IPS-18a (cell line): ENCODE measurements around the gene SPAG16.

Experiments
- H3K27ac ChIP-seq: one replicate; pipeline ENCODE4 v1.5.1; 2013; ENCODE audit warnings: low read length
- H3K27me3 ChIP-seq: one replicate; pipeline ENCODE4 v1.6.1; 2013; ENCODE audit warnings: mild to moderate bottlenecking, low read length; ENCODE audit not compliant: control insufficient read depth, insufficient read depth
- H3K36me3 ChIP-seq: one replicate; pipeline ENCODE4 v1.6.1; 2013; ENCODE audit warnings: low read depth, low read length; ENCODE audit not compliant: control insufficient read depth
- H3K4me1 ChIP-seq: one replicate; pipeline ENCODE4 v1.6.1; 2013; ENCODE audit warnings: low read depth, low read length; ENCODE audit not compliant: control insufficient read depth
- H3K4me3 ChIP-seq: one replicate; pipeline ENCODE4 v1.5.1; 2013; ENCODE audit warnings: low read length
- H3K9ac ChIP-seq: one replicate; pipeline ENCODE4 v1.6.1; 2013; ENCODE audit warnings: mild to moderate bottlenecking, low read length, moderate library complexity
- H3K9me3 ChIP-seq: one replicate; pipeline ENCODE4 v1.6.1; 2013; ENCODE audit warnings: low read depth, low read length; ENCODE audit not compliant: control insufficient read depth

The SPAG16 gene

GRCh38 chr2:214193943-214194342, 909.7 kb downstream of the SPAG16 start:
- Histone ChIP-seq H3K27me3 (no peaks in the 10 kb centered on the region), H3K27ac (no peak overlapping the region), H3K9me3 (no peaks in the 10 kb centered on the region), H3K9ac (no peak overlapping the region), H3K4me3 (no peak overlapping the region), H3K4me1 (peaks cover 11% of the 10 kb centered on the region), H3K36me3 (no peaks in the 10 kb centered on the region)

GRCh38 chr2:214196260-214196659, 912.0 kb downstream of the SPAG16 start:
- H3K4me1 ChIP-seq = no peaks in the 10 kb centered on the region
- H3K36me3 ChIP-seq = no peaks in the 10 kb centered on the region
- H3K27me3 ChIP-seq = no peaks in the 10 kb centered on the region
- H3K4me3 ChIP-seq = no peak overlapping the region
- no peak overlapping the region for H3K9ac ChIP-seq
- H3K9me3 ChIP-seq = no peaks in the 10 kb centered on the region
- no peak overlapping the region for H3K27ac ChIP-seq

- Histone ChIP-seq H3K4me3 (no peak overlapping the region), H3K9ac (no peak overlapping the region), H3K27ac (no peak overlapping the region), H3K27me3 (no peaks in the 10 kb centered on the region), H3K4me1 (no peaks in the 10 kb centered on the region), H3K9me3 (no peaks in the 10 kb centered on the region), H3K36me3 (no peaks in the 10 kb centered on the region)
These were observed 917.6 kb downstream of the SPAG16 start for GRCh38 chr2:214201892-214202291.

GRCh38 chr2:214203214-214203613, 919.0 kb downstream of the SPAG16 start:
- H3K27me3 ChIP-seq = no peaks in the 10 kb centered on the region
- H3K4me3 ChIP-seq = no peak overlapping the region
- H3K27ac ChIP-seq = no peak overlapping the region
- H3K9ac ChIP-seq = no peak overlapping the region
- H3K9me3 ChIP-seq = no peaks in the 10 kb centered on the region
- H3K36me3 ChIP-seq = no peaks in the 10 kb centered on the region
- H3K4me1 ChIP-seq = no peaks in the 10 kb centered on the region

GRCh38 chr2:214203744-214204289, 919.6 kb downstream of the SPAG16 start:
- H3K27ac ChIP-seq = no peak overlapping the region
- no peak overlapping the region for H3K9ac ChIP-seq
- no peaks in the 10 kb centered on the region for H3K9me3 ChIP-seq
- H3K27me3 ChIP-seq = no peaks in the 10 kb centered on the region
- H3K36me3 ChIP-seq = no peaks in the 10 kb centered on the region
- H3K4me1 ChIP-seq = no peaks in the 10 kb centered on the region
- H3K4me3 ChIP-seq = no peak overlapping the region

GRCh38 chr2:214215107-214215506, 930.8 kb downstream of the SPAG16 start:
- H3K4me1 ChIP-seq = peaks cover 7% of the 10 kb centered on the region

GRCh38 chr2:214217136-214217535, 932.9 kb downstream of the SPAG16 start:
- Histone ChIP-seq H3K4me3 (no peak overlapping the region), H3K9ac (no peak overlapping the region), H3K27ac (no peak overlapping the region), H3K4me1 (peaks cover 7% of the 10 kb centered on the region), H3K9me3 (no peaks in the 10 kb centered on the region), H3K27me3 (no peaks in the 10 kb centered on the region), H3K36me3 (no peaks in the 10 kb centered on the region)

More at GRCh38 chr2:214215107-214215506, 930.8 kb downstream of the SPAG16 start:
- no peak overlapping the region for H3K9ac ChIP-seq
- no peaks in the 10 kb centered on the region for H3K36me3 ChIP-seq
- H3K27ac ChIP-seq = no peak overlapping the region
- no peaks in the 10 kb centered on the region for H3K27me3 ChIP-seq
- no peaks in the 10 kb centered on the region for H3K9me3 ChIP-seq
- no peak overlapping the region for H3K4me3 ChIP-seq

GRCh38 chr2:214217599-214217998, 933.3 kb downstream of the SPAG16 start:
- H3K9ac ChIP-seq = no peak overlapping the region
- H3K36me3 ChIP-seq = no peaks in the 10 kb centered on the region
- peaks cover 7% of the 10 kb centered on the region for H3K4me1 ChIP-seq
- H3K27me3 ChIP-seq = no peaks in the 10 kb centered on the region
- no peak overlapping the region for H3K4me3 ChIP-seq
- H3K9me3 ChIP-seq = no peaks in the 10 kb centered on the region
- H3K27ac ChIP-seq = no peak overlapping the region

GRCh38 chr2:214220251-214220650, 936.0 kb downstream of the SPAG16 start:
- Histone ChIP-seq H3K4me3 (no peak overlapping the region), H3K27ac (no peak overlapping the region), H3K36me3 (no peaks in the 10 kb centered on the region), H3K4me1 (peaks cover 7% of the 10 kb centered on the region), H3K27me3 (no peaks in the 10 kb centered on the region), H3K9ac (no peak overlapping the region), H3K9me3 (no peaks in the 10 kb centered on the region)

- Histone ChIP-seq H3K4me1 (no peaks in the 10 kb centered on the region), H3K4me3 (no peak overlapping the region), H3K9ac (no peak overlapping the region), H3K27me3 (no peaks in the 10 kb centered on the region), H3K27ac (no peak overlapping the region), H3K36me3 (no peaks in the 10 kb centered on the region), H3K9me3 (no peaks in the 10 kb centered on the region)
These were observed 941.8 kb downstream of the SPAG16 start for GRCh38 chr2:214226061-214226460.

GRCh38 chr2:214232271-214232670, 948.0 kb downstream of the SPAG16 start:
- H3K4me3 ChIP-seq = no peak overlapping the region
- no peak overlapping the region for H3K27ac ChIP-seq
- H3K9me3 ChIP-seq = no peaks in the 10 kb centered on the region
- no peaks in the 10 kb centered on the region for H3K36me3 ChIP-seq
- H3K4me1 ChIP-seq = no peaks in the 10 kb centered on the region
- H3K27me3 ChIP-seq = no peaks in the 10 kb centered on the region
- no peak overlapping the region for H3K9ac ChIP-seq

GRCh38 chr2:214233164-214233563, 948.9 kb downstream of the SPAG16 start:
- no peak overlapping the region for H3K9ac ChIP-seq
- H3K4me1 ChIP-seq = no peaks in the 10 kb centered on the region
- H3K27ac ChIP-seq = no peak overlapping the region
- no peaks in the 10 kb centered on the region for H3K36me3 ChIP-seq
- H3K9me3 ChIP-seq = no peaks in the 10 kb centered on the region
- H3K27me3 ChIP-seq = no peaks in the 10 kb centered on the region
- H3K4me3 ChIP-seq = no peak overlapping the region
